ENCODE data around the gene EVA1A. TPM values are rescaled to one million over a fixed set of nuclear protein-coding genes. Genes with fewer than 3 reads are reported as not detected.

The EVA1A gene
- total and polyA plus RNA-seq, 2 experiments from 2014 or later, result 4.6 to 7.9 TPM

DNA sequence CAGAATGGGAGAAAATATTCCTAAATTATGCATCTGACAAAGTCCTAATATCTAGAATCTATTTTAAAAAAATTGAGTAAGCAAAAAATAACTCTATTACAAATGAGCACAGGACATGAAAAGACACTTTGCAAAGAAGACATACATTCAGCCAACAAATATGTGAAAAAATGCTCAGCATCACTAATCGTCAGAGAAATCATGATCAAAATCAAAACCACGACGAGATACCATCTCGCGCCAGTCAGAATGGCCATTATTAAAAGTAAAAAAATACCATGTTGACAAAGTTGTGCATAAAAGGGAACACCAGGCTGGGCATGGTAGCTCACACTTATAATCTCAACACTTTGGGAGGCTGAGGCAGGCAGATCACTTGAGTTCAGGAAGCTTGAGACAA lies 63.5 kb downstream of the EVA1A start:
- peaks cover 2% of the 10 kb centered on the region for H3K27me3 Mint-ChIP-seq (ENCODE audit: insufficient read depth, low read depth, poor library complexity)
- H3K27ac ChIP-seq (ENCODE audit: low read depth), result no peak overlapping the region
- H3K36me3 Mint-ChIP-seq (ENCODE audit: low read depth), result no peaks in the 10 kb centered on the region
- no peaks in the 10 kb centered on the region for H3F3A ChIP-seq (replicated peaks; ENCODE audit: low read depth)
- peaks cover 5% of the 10 kb centered on the region; the same call in 2 of the 3 replicates for H3K4me1 Mint-ChIP-seq
- H3K4me2 ChIP-seq, result no peak overlapping the region
- no peaks in the 10 kb centered on the region for H4K20me1 ChIP-seq (replicated peaks; ENCODE audit: insufficient read depth)
- H3K9me3 Mint-ChIP-seq, result no peaks in the 10 kb centered on the region; the same call in 2 of the 3 replicates
- no peaks in the 10 kb centered on the region for H3K27me3 ChIP-seq (ENCODE audit: insufficient read depth)
- H3K4me3 Mint-ChIP-seq, result no peak overlapping the region
- peaks cover 4% of the 10 kb centered on the region for H3K4me1 ChIP-seq (ENCODE audit: insufficient read depth)
- no peak for DNase-seq (ENCODE audit: low spot score)
- TF ChIP-seq STAT1 (IDR thresholded peaks at IDR 0.05; ENCODE audit: unreplicated experiment), result no peak
- no peak for TF ChIP-seq CREB1 (CRISPR knock-in tag; IDR thresholded peaks at IDR 0.05; ENCODE audit: low read depth)
- TF ChIP-seq EZH2phosphoT487 (IDR thresholded peaks at IDR 0.05; ENCODE audit: unreplicated experiment), result no peak
- TF ChIP-seq JUNB (IDR thresholded peaks at IDR 0.05; ENCODE audit: unreplicated experiment), result no peak
- TF ChIP-seq, protein P1, sequence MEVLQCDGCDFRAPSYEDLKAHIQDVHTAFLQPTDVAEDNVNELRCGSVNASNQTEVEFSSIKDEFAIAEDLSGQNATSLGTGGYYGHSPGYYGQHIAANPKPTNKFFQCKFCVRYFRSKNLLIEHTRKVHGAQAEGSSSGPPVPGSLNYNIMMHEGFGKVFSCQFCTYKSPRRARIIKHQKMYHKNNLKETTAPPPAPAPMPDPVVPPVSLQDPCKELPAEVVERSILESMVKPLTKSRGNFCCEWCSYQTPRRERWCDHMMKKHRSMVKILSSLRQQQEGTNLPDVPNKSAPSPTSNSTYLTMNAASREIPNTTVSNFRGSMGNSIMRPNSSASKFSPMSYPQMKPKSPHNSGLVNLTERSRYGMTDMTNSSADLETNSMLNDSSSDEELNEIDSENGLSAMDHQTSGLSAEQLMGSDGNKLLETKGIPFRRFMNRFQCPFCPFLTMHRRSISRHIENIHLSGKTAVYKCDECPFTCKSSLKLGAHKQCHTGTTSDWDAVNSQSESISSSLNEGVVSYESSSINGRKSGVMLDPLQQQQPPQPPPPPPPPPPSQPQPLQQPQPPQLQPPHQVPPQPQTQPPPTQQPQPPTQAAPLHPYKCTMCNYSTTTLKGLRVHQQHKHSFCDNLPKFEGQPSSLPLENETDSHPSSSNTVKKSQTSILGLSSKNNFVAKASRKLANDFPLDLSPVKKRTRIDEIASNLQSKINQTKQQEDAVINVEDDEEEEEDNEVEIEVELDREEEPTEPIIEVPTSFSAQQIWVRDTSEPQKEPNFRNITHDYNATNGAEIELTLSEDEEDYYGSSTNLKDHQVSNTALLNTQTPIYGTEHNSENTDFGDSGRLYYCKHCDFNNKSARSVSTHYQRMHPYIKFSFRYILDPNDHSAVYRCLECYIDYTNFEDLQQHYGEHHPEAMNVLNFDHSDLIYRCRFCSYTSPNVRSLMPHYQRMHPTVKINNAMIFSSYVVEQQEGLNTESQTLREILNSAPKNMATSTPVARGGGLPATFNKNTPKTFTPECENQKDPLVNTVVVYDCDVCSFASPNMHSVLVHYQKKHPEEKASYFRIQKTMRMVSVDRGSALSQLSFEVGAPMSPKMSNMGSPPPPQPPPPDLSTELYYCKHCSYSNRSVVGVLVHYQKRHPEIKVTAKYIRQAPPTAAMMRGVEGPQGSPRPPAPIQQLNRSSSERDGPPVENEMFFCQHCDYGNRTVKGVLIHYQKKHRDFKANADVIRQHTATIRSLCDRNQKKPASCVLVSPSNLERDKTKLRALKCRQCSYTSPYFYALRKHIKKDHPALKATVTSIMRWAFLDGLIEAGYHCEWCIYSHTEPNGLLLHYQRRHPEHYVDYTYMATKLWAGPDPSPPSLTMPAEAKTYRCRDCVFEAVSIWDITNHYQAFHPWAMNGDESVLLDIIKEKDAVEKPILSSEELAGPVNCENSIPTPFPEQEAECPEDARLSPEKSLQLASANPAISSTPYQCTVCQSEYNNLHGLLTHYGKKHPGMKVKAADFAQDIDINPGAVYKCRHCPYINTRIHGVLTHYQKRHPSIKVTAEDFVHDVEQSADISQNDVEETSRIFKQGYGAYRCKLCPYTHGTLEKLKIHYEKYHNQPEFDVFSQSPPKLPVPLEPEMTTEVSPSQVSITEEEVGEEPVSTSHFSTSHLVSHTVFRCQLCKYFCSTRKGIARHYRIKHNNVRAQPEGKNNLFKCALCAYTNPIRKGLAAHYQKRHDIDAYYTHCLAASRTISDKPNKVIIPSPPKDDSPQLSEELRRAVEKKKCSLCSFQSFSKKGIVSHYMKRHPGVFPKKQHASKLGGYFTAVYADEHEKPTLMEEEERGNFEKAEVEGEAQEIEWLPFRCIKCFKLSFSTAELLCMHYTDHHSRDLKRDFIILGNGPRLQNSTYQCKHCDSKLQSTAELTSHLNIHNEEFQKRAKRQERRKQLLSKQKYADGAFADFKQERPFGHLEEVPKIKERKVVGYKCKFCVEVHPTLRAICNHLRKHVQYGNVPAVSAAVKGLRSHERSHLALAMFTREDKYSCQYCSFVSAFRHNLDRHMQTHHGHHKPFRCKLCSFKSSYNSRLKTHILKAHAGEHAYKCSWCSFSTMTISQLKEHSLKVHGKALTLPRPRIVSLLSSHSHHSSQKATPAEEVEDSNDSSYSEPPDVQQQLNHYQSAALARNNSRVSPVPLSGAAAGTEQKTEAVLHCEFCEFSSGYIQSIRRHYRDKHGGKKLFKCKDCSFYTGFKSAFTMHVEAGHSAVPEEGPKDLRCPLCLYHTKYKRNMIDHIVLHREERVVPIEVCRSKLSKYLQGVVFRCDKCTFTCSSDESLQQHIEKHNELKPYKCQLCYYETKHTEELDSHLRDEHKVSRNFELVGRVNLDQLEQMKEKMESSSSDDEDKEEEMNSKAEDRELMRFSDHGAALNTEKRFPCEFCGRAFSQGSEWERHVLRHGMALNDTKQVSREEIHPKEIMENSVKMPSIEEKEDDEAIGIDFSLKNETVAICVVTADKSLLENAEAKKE (CRISPR knock-in tag; IDR thresholded peaks at IDR 0.05), result no peak
- no peak for TF ChIP-seq ZNF331 (CRISPR knock-in tag; IDR thresholded peaks at IDR 0.05; ENCODE audit: low read depth)
- TF ChIP-seq EZH2 (IDR thresholded peaks at IDR 0.05; ENCODE audit: low read depth, unreplicated experiment), result no peak
- no peak for TF ChIP-seq NANOG (IDR thresholded peaks at IDR 0.05; ENCODE audit: borderline replicate concordance)
- no peak for TF ChIP-seq POLR2AphosphoS5 (IDR thresholded peaks at IDR 0.05; ENCODE audit: low read depth)
- TF ChIP-seq ZNF114 (CRISPR knock-in tag; IDR thresholded peaks at IDR 0.05), result no peak
- TF ChIP-seq, protein P2, sequence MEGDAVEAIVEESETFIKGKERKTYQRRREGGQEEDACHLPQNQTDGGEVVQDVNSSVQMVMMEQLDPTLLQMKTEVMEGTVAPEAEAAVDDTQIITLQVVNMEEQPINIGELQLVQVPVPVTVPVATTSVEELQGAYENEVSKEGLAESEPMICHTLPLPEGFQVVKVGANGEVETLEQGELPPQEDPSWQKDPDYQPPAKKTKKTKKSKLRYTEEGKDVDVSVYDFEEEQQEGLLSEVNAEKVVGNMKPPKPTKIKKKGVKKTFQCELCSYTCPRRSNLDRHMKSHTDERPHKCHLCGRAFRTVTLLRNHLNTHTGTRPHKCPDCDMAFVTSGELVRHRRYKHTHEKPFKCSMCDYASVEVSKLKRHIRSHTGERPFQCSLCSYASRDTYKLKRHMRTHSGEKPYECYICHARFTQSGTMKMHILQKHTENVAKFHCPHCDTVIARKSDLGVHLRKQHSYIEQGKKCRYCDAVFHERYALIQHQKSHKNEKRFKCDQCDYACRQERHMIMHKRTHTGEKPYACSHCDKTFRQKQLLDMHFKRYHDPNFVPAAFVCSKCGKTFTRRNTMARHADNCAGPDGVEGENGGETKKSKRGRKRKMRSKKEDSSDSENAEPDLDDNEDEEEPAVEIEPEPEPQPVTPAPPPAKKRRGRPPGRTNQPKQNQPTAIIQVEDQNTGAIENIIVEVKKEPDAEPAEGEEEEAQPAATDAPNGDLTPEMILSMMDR (conservative IDR thresholded peaks at IDR 0.05; ENCODE audit: low read depth in 2 of 2), result no peak
- TF ChIP-seq, protein P3, sequence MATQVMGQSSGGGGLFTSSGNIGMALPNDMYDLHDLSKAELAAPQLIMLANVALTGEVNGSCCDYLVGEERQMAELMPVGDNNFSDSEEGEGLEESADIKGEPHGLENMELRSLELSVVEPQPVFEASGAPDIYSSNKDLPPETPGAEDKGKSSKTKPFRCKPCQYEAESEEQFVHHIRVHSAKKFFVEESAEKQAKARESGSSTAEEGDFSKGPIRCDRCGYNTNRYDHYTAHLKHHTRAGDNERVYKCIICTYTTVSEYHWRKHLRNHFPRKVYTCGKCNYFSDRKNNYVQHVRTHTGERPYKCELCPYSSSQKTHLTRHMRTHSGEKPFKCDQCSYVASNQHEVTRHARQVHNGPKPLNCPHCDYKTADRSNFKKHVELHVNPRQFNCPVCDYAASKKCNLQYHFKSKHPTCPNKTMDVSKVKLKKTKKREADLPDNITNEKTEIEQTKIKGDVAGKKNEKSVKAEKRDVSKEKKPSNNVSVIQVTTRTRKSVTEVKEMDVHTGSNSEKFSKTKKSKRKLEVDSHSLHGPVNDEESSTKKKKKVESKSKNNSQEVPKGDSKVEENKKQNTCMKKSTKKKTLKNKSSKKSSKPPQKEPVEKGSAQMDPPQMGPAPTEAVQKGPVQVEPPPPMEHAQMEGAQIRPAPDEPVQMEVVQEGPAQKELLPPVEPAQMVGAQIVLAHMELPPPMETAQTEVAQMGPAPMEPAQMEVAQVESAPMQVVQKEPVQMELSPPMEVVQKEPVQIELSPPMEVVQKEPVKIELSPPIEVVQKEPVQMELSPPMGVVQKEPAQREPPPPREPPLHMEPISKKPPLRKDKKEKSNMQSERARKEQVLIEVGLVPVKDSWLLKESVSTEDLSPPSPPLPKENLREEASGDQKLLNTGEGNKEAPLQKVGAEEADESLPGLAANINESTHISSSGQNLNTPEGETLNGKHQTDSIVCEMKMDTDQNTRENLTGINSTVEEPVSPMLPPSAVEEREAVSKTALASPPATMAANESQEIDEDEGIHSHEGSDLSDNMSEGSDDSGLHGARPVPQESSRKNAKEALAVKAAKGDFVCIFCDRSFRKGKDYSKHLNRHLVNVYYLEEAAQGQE (IDR thresholded peaks at IDR 0.05; ENCODE audit: unreplicated experiment), result no peak
- no peaks in the 10 kb centered on the region for H3K79me2 ChIP-seq (replicated peaks; ENCODE audit: insufficient read depth)
- H3K9me2 ChIP-seq (ENCODE audit: insufficient read depth), result 0 out of 2 replicates have a peak, but pooled peaks cover 7% of the 10 kb centered on the region
- ATAC-seq, result no peak
- no peak overlapping the region for H3K4me3 ChIP-seq
- H3K36me3 ChIP-seq (ENCODE audit: insufficient read depth), result no peaks in the 10 kb centered on the region
- no peak overlapping the region for H2AFZ ChIP-seq
- H3K27ac Mint-ChIP-seq, result no peak overlapping the region
